Endodermal cell (in vitro differentiated cells): Measurements from ENCODE around the gene TMEM120B. TPM values are rescaled to one million over a fixed set of nuclear protein-coding genes. Genes with fewer than 3 reads are reported as not detected.

ENCODE experiments used
- DNase-seq: peaks from one replicate; pipeline ENCODE4 v3.0.0-alpha.2; 2017
- H3K27ac ChIP-seq: 2 replicates; pipeline ENCODE4 v1.5.1; 2013; ENCODE audit warnings: mild to moderate bottlenecking, low read depth, low read length, moderate library complexity
- H3K27me3 ChIP-seq: 2 replicates; pipeline ENCODE4 v1.6.1; 2013; ENCODE audit warnings: mild to moderate bottlenecking, low read length, moderate library complexity; ENCODE audit not compliant: insufficient read depth, control insufficient read depth, poor library complexity, severe bottlenecking
- H3K36me3 ChIP-seq: 2 replicates; pipeline ENCODE4 v1.7.0; 2013; ENCODE audit warnings: mild to moderate bottlenecking, low read length, moderate library complexity; ENCODE audit not compliant: control insufficient read depth, insufficient read depth
- H3K4me1 ChIP-seq: one replicate; pipeline ENCODE4 v1.7.0; 2013; ENCODE audit warnings: low read length; ENCODE audit not compliant: control insufficient read depth, insufficient read depth
- H3K4me3 ChIP-seq: 2 replicates; pipeline ENCODE4 v1.5.1; 2013; ENCODE audit warnings: mild to moderate bottlenecking, low read length, moderate library complexity
- H3K9ac ChIP-seq: 2 replicates; pipeline ENCODE4 v1.6.1; 2013; ENCODE audit warnings: mild to moderate bottlenecking, low read length, moderate library complexity; ENCODE audit not compliant: poor library complexity, severe bottlenecking; ENCODE audit errors: extremely low read depth
- H3K9me3 ChIP-seq: 2 replicates; pipeline ENCODE4 v1.6.1; 2013; ENCODE audit warnings: mild to moderate bottlenecking, low read length, moderate library complexity; ENCODE audit not compliant: control insufficient read depth
- H3K27ac Mint-ChIP-seq: 2 replicates; pipeline ENCODE4 v1.8.0; 2020; ENCODE audit warnings: mixed read lengths
- H3K27me3 Mint-ChIP-seq: 2 replicates; pipeline ENCODE4 v1.8.0; 2021; ENCODE audit warnings: mild to moderate bottlenecking, mixed read lengths; ENCODE audit not compliant: insufficient read depth
- H3K36me3 Mint-ChIP-seq: 2 replicates; pipeline ENCODE4 v1.8.0; 2020; ENCODE audit warnings: low read depth, mixed read lengths
- H3K4me1 Mint-ChIP-seq: 2 replicates; pipeline ENCODE4 v1.8.0; 2020; ENCODE audit warnings: mixed read lengths
- H3K4me3 Mint-ChIP-seq: 2 replicates; pipeline ENCODE4 v1.8.0; 2020; ENCODE audit warnings: mild to moderate bottlenecking, moderate library complexity, mixed read lengths
- H3K9me3 Mint-ChIP-seq: 2 replicates; pipeline ENCODE4 v1.8.0; 2020; ENCODE audit warnings: mild to moderate bottlenecking, mixed read lengths
- WGBS, 2 experiments: methylation state at CpG; one replicate each; pipeline versions ENCODE4 v1.1.5 to v1.1.7; 2013; ENCODE audit warnings: missing lambda C conversion rate in 2 of 2, mixed read lengths in 1 of 2; ENCODE audit not compliant: insufficient coverage in 1 of 2, insufficient read length in 1 of 2; 5-methylcytosine and 5-hydroxymethylcytosine counted together
- total RNA-seq, 2 donors: library from RNA; stranded (reverse); fragmentation: NEBNext Ultra II Directional in 1 of 2; extraction: Animal tissue kit (Norgen Biotek cat#: 25700) in 1 of 2; gene quantifications; 2 replicates in 1 of 2; 3 replicates in 1 of 2; pipeline ENCODE4 v1.2.1, GENCODE V29; 2021
- TF ChIP-seq, protein P1 (sequence below): fragments of 200-600 bp; sonication (generic); conservative IDR thresholded peaks from 2 replicates; pipeline ENCODE4 v1.5.0; 2021; ENCODE audit warnings: antibody characterized with exemption, mild to moderate bottlenecking

TMEM120B gene
- total RNA-seq, 2 donors from 2014 or later, result 21.8 to 25.3 TPM

DNA sequence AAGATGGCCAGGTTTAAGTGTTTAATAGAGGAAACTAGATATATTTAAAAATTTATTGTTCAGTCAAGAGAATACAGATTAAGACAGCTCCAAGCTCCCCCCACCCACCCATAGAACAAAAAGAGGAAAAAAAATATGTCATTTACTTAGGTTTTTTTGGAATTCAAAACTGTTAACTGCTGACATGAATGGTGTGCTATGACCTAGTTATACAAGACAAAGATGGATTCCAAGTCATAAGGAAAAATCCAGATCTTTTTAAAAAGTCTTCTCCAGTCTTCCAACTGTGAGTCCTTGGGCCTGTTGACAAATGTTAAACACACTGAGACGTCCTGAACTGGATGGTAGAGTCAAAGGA, 89.9 kb downstream of the TMEM120B start:
- Histone ChIP-seq H3K27me3 (no peaks in the 10 kb centered on the region), H3K9ac (peak overlapping the region; percentile 96), H3K9me3 (no peaks in the 10 kb centered on the region), H3K27ac (peak overlapping the region; percentile 99), H3K4me3 (peak overlapping the region; percentile 84), H3K36me3 (peaks cover 7% of the 10 kb centered on the region), H3K4me1 (peaks cover 9% of the 10 kb centered on the region)
- peaks cover 12% of the 10 kb centered on the region for H3K36me3 Mint-ChIP-seq
- no peaks in the 10 kb centered on the region for H3K9me3 Mint-ChIP-seq
- DNase-seq, result no peak
- 0% methylated on average over 1 of the region's 1 CpG for WGBS, 2 experiments
- no peaks in the 10 kb centered on the region for H3K27me3 Mint-ChIP-seq
- H3K4me3 Mint-ChIP-seq, result peak overlapping the region; percentile 91
- peak overlapping the region; percentile 99 for H3K27ac Mint-ChIP-seq
- H3K4me1 Mint-ChIP-seq, result peaks cover 31% of the 10 kb centered on the region
- TF ChIP-seq, protein P1, sequence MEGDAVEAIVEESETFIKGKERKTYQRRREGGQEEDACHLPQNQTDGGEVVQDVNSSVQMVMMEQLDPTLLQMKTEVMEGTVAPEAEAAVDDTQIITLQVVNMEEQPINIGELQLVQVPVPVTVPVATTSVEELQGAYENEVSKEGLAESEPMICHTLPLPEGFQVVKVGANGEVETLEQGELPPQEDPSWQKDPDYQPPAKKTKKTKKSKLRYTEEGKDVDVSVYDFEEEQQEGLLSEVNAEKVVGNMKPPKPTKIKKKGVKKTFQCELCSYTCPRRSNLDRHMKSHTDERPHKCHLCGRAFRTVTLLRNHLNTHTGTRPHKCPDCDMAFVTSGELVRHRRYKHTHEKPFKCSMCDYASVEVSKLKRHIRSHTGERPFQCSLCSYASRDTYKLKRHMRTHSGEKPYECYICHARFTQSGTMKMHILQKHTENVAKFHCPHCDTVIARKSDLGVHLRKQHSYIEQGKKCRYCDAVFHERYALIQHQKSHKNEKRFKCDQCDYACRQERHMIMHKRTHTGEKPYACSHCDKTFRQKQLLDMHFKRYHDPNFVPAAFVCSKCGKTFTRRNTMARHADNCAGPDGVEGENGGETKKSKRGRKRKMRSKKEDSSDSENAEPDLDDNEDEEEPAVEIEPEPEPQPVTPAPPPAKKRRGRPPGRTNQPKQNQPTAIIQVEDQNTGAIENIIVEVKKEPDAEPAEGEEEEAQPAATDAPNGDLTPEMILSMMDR, result no peak

DNA sequence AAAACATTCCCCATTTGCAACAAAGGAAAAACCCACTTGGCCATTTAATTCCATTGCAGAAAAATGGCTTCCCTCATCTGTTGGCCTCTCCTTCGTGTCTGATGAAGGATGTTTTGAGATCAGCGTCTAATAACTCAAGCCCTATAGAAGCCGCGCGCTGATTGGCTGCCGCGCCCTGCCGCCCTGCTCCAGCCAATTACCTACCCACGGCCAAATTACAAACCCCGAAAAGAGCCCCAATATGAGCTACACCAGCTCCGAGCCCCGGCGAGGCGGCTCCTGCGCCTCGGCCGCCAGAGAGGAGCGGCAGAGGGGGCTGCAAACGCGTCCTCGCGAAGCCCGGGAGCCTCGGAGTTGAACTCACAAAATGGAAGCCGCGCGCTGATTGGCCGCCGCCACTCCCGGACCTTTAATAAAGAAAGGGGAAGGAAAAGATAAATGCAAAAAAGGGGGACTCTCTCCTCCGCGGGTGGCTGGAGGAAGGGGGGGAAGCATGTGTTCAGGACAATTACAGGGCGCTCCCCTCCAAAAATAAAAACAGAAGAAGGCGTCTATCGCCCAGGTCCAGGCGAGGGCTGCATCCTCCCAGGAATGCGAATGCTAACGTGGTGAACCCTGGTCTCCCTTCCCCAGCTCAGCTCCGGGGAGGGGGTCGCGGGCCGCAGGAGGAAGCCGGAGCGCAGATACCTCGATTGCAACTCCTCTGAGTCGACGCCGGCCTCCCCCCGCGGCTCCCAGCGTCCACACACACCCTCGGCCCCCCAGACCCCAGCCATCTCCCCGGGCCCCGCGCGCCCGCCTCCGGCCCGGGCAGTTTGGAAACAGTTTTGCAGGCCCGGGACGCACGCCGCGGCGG, 90.5 kb downstream of the TMEM120B start:
- Histone ChIP-seq H3K27ac (peak overlapping the region; percentile 99), H3K9ac (peak overlapping the region; percentile 96), H3K27me3 (no peaks in the 10 kb centered on the region), H3K9me3 (no peaks in the 10 kb centered on the region), H3K36me3 (peaks cover 3% of the 10 kb centered on the region), H3K4me3 (peak overlapping the region; percentile 84), H3K4me1 (peaks cover 5% of the 10 kb centered on the region)
- peak; percentile 97 for DNase-seq
- Mint-ChIP-seq H3K27me3 (no peaks in the 10 kb centered on the region), H3K27ac (peak overlapping the region; percentile 99), H3K9me3 (no peaks in the 10 kb centered on the region), H3K4me1 (peaks cover 27% of the 10 kb centered on the region), H3K4me3 (peak overlapping the region; percentile 91), H3K36me3 (peaks cover 9% of the 10 kb centered on the region)
- WGBS, 2 experiments, result 0% methylated on average over 19 to 65 of the region's 65 CpGs
- TF ChIP-seq, protein P1, result no peak

DNA sequence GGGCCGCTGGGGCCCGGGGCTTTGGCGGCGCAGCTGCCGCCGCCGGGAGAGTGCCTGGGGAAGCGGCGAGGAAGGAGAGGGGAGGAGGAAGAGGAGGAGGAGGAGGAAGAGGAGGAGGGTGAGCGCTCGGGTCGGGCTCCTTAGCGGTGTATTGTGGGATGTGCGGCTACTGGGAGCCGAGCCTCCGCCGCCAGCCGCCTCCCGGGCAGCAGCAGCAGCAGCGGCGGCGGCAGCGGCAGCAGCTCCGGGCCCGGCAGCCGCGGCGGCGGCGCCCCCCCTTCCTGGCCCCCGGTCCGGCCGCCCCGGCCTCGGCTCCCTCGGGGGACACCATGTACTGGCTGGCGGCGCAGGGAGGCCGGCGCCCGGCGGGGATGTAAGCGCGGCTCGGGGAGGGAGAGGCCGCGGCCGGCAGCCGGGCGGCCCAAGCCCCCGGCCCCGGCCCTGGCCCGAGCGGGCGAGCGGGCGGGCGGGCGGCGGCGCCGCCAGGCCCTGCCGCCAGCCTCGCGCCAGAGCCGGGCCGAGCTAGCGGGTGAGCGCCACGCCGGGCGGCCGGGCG, 91.4 kb downstream of the TMEM120B start, which contains the start of gene SETD1B:
SETD1B (plus strand) TSS at position 149 of the 556 bp plus-strand sequence. CDS start 729 bp downstream, outside the sequence.
- no peaks in the 10 kb centered on the region for H3K27me3 ChIP-seq
- peaks cover 2% of the 10 kb centered on the region for H3K4me1 ChIP-seq
- peak within 1 kb of the TSS; percentile 96 for H3K9ac ChIP-seq
- H3K4me1 Mint-ChIP-seq, result peaks cover 18% of the 10 kb centered on the region
- peaks cover 10% of the 10 kb centered on the region for H3K36me3 ChIP-seq
- peak within 1 kb of the TSS; percentile 99 for H3K27ac Mint-ChIP-seq
- peak within 1 kb of the TSS; percentile 99 for H3K27ac ChIP-seq
- peak within 1 kb of the TSS; percentile 91 for H3K4me3 Mint-ChIP-seq
- DNase-seq, result peak; percentile 88
- peaks cover 16% of the 10 kb centered on the region for H3K36me3 Mint-ChIP-seq
- no peaks in the 10 kb centered on the region for H3K9me3 Mint-ChIP-seq
- H3K9me3 ChIP-seq, result no peaks in the 10 kb centered on the region
- WGBS, 2 experiments, result 0% methylated on average over 13 to 74 of the region's 74 CpGs
- peak within 1 kb of the TSS; percentile 87 for H3K4me3 ChIP-seq
- TF ChIP-seq, protein P1, result no peak
- H3K27me3 Mint-ChIP-seq, result no peaks in the 10 kb centered on the region
